Astrocyte of the spinal cord (primary cell): Measurements from ENCODE around the gene QKI.

Source experiments
- DNase-seq: peaks from one replicate; pipeline ENCODE4 v3.0.0; 2011; ENCODE audit warnings: low read depth, low spot score
- H3K4me3 ChIP-seq: 2 replicates; pipeline ENCODE4 v1.5.1; 2011; ENCODE audit warnings: low read depth, mild to moderate bottlenecking, low read length, moderate library complexity
- in situ Hi-C: cut with HindIII; loops from 2 replicates; pipeline ENCODE4 v1.10.0; 2017; ENCODE audit warnings: low sequenced_read_pairs
- TF ChIP-seq, protein P1 (sequence below): IDR thresholded peaks from 2 replicates; pipeline ENCODE4 v1.5.1; 2012; ENCODE audit warnings: low read depth, mild to moderate bottlenecking, low read length, inconsistent platforms

The QKI gene

DNA sequence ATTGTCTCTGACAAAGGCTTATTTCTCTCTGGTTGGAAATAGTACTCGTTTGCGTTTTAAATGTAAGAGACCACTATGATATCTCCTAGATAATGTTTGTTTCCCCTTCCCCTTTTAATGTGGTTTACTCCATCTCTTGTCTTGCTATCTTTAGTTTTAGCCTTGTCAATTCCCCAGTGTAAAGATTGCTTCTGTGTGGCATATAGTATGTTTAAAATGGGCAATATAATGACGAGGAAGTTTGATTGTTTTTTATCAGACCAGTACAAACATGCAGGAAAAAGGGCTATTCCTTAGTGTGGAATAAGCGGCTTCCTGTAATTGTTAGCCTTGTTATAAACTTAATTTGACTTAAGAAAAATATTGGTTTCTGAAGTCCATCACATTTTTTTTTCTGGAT is 3.1 kb downstream of the QKI start:
- DNase-seq: no peak
- H3K4me3 ChIP-seq: peak overlapping the region; percentile 94

DNA sequence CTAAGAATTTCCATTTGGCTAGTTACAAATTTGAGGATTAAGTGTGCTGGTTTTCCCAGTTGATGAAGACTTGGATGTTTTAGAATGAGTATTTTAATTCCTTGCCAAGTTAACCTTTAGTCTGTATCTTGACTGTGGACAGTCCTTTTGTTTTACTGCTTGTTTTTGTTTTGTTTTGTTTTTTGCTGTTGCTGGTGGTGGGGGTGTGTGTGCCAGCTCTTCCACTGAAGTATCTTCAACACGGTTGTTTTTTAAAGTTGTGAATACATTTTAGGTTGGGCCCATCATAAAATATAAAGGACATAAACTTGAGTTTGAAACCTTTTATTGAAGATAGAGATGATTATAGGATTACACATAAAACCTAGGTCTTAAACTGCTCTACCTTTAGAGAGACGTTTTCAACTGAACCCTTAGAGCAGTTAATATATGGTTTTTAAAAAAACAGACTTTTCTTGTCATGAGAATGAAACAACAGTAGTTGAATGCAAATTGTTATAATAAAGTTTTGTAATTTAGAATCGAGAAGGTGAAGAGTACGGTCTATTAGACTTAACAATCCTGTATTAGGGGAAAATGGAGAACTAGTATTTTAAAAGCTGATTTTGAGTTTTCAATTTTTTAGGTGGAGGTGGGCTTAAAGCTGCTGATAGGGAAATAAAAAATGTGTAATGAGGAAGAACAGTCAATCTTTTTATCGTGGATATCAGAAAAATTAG is 4.0 kb downstream of the QKI start:
- H3K4me3 ChIP-seq: peak overlapping the region; percentile 9
- no peak for DNase-seq
- in situ Hi-C loops: no loop called here
- TF ChIP-seq, protein P1, sequence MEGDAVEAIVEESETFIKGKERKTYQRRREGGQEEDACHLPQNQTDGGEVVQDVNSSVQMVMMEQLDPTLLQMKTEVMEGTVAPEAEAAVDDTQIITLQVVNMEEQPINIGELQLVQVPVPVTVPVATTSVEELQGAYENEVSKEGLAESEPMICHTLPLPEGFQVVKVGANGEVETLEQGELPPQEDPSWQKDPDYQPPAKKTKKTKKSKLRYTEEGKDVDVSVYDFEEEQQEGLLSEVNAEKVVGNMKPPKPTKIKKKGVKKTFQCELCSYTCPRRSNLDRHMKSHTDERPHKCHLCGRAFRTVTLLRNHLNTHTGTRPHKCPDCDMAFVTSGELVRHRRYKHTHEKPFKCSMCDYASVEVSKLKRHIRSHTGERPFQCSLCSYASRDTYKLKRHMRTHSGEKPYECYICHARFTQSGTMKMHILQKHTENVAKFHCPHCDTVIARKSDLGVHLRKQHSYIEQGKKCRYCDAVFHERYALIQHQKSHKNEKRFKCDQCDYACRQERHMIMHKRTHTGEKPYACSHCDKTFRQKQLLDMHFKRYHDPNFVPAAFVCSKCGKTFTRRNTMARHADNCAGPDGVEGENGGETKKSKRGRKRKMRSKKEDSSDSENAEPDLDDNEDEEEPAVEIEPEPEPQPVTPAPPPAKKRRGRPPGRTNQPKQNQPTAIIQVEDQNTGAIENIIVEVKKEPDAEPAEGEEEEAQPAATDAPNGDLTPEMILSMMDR: no peak

More for the DNA sequence above, 3.1 kb downstream of the QKI start:
- TF ChIP-seq, protein P1: no peak
- in situ Hi-C loops: no loop called here

DNA sequence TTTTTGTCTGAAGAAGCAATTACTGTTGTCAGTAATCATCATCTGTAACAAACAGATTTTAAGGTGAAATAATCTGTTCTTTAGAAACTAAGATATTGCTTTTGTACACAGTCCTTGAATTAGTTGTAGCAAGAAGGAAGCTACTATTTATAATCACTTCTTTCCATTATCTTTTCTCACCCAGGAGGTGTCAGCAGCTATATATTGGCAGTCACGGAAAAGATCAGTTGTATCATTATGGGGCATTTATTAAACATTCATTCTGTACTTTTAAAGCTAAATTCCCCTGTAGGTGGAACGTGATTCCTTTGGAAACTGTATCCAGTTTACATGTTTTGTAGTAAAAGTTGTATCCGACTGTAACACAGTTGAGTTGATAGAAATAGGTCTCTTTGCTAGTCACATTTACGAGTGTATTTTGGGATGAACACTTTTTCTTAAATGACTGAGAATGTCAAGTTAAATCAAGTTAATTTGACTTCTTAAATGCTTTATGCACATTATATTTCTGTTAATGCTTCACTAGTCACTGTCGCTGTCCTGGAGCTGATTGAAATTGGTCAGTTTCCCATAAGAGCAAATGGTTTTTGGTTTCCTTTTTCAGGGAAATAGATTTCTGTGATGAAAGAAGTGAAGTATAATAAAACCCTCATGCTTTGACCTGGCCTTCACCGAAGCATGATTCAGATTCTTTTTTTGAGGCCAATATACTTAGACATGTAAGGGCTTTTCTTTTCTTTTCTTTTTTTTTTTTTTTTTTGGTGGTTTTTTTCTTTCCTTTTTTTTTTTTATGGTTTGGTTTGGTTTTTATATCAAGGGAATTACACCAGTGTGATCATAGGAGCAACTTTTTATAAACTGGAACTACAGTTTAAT is 5.1 kb downstream of the QKI start:
- TF ChIP-seq, protein P1: no peak
- in situ Hi-C loops: no loop called here
- peak; percentile 74 for DNase-seq
- H3K4me3 ChIP-seq: peak overlapping the region; percentile 8

DNA sequence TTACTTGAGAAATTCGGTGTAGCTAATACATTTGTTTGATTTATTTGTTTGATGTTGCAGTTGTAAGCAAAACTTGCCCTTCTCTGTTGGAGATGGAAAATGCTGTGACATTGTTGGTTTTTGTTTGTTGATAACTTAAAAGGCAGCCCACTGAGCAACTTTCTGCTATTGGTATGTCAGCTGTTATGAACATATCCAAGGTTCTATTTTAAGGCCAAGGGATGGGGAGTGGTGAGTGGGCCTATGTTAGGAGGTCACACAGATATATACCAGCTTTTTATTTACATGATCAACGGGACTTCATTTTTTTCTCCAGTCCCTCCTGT is 5.7 kb downstream of the QKI start:
- no peak overlapping the region for H3K4me3 ChIP-seq
- DNase-seq: peak; percentile 51
- in situ Hi-C loops: no loop called here
- TF ChIP-seq, protein P1: no peak

DNA sequence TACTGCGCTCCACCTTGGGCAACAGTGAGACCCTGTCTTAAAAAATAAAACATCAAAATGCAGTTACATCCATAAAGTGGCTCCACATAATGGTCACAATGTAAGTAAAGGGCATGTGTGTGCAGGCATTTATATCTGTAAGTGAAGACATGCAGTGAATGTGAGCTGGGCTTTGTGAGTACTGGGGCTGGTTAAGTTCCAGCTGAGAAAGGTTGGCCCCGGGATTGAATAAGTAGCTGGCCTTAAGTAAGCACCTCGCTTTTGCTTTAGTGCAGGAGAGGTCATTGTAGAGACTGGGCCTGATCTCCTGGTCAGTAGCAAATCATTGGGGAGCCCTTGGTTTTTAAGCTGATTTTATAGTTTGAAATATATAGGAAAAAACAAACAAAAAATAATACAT is 8.0 kb downstream of the QKI start:
- DNase-seq: no peak
- TF ChIP-seq, protein P1: no peak
- in situ Hi-C loops: no loop called here

DNA sequence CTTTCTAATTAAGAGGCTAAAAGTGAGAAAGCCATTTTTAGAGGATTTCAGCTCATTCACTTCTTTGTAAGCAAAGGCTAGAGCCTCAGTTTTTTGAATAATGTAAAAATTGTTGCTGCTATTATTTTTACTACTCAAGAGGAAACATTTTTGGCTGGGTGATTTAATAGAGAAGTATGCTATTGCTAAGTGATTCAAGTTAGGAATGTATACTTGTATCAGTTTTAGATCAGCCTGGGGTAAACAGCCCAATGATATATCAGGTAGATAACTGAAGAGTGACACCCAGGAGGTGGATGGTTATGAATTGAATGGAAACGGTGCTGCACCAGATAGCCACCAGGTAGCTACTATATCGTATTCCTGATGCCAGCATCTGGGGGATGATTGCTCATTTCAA is 9.2 kb downstream of the QKI start:
- no peak for DNase-seq
- H3K4me3 ChIP-seq: no peak overlapping the region
- in situ Hi-C loops: no loop called here
- TF ChIP-seq, protein P1: no peak

More for the DNA sequence above, 8.0 kb downstream of the QKI start:
- no peak overlapping the region for H3K4me3 ChIP-seq
